WTC11 (cell line): ENCODE data around the gene NCKAP5. TPM values are rescaled to one million over a fixed set of nuclear protein-coding genes. Genes with fewer than 3 reads are reported as not detected.

Experiments used
- ATAC-seq: fragments of 200-7000 bp; cut with Tn5 transposase; 2 replicates; pipeline ENCODE4 v1.10.0; 2021; ENCODE audit warnings: mild to moderate bottlenecking, moderate library complexity
- CTCF ChIA-PET: fragments of 300-600 bp; sonication (Branson Sonifier 250); formaldehyde crosslinking; loops from one replicate; lab custom pipeline; 2021; ENCODE audit warnings: antibody characterized with exemption; lab: Charles Lee
- POLR2A ChIA-PET: fragments of 350-600 bp; sonication (Branson Sonifier 250); formaldehyde crosslinking; loops from one replicate; lab custom pipeline; 2021; ENCODE audit warnings: antibody characterized with exemption; lab: Charles Lee
- DNase-seq: peaks from one replicate; pipeline ENCODE4 v3.0.0; 2021; ENCODE audit warnings: low spot score
- H3K27ac Mint-ChIP-seq: 2 replicates; pipeline ENCODE4 v1.8.0; 2021; ENCODE audit warnings: mixed read lengths
- H3K27me3 Mint-ChIP-seq: 2 replicates; pipeline ENCODE4 v1.8.0; 2021; ENCODE audit warnings: low read depth, mild to moderate bottlenecking, moderate library complexity, mixed read lengths
- H3K36me3 Mint-ChIP-seq: 2 replicates; pipeline ENCODE4 v1.8.0; 2021; ENCODE audit warnings: mixed read lengths
- H3K4me1 Mint-ChIP-seq: 2 replicates; pipeline ENCODE4 v1.8.0; 2022; ENCODE audit warnings: mixed read lengths
- H3K4me3 Mint-ChIP-seq: 2 replicates; pipeline ENCODE4 v1.8.0; 2021; ENCODE audit warnings: mild to moderate bottlenecking, moderate library complexity, mixed read lengths
- H3K9me3 Mint-ChIP-seq: 2 replicates; pipeline ENCODE4 v1.8.0; 2021; ENCODE audit warnings: mixed read lengths
- ATF3 ChIP-seq: sonication (generic); formaldehyde crosslinking; conservative IDR thresholded peaks from 2 replicates; pipeline ENCODE4 v1.8.1; 2022; ENCODE audit warnings: mild to moderate bottlenecking, missing genetic modification reagents
- CBFB ChIP-seq: sonication (generic); formaldehyde crosslinking; IDR thresholded peaks from 2 replicates; pipeline ENCODE4 v1.8.1; 2022; ENCODE audit warnings: mild to moderate bottlenecking, low read depth, missing genetic modification reagents
- CDX4 ChIP-seq: fragments of 250-450 bp; sonication (Bioruptor Pico); IDR thresholded peaks from 2 replicates; pipeline ENCODE4 v1.9.0; 2021; ENCODE audit warnings: moderate library complexity, mild to moderate bottlenecking, inconsistent platforms, borderline replicate concordance
- E2F5 ChIP-seq: sonication (generic); formaldehyde crosslinking; IDR thresholded peaks from 2 replicates; pipeline ENCODE4 v1.8.1; 2022; ENCODE audit warnings: mild to moderate bottlenecking, moderate library complexity, missing genetic modification reagents
- ELF4 ChIP-seq: sonication (generic); formaldehyde crosslinking; IDR thresholded peaks from 2 replicates; pipeline ENCODE4 v1.8.1; 2022; ENCODE audit warnings: low read depth, mild to moderate bottlenecking, moderate library complexity, missing genetic modification reagents
- EMX1 ChIP-seq: fragments of 250-450 bp; sonication (Bioruptor Pico); IDR thresholded peaks from 2 replicates; pipeline ENCODE4 v1.8.0; 2021; ENCODE audit warnings: mild to moderate bottlenecking
- ERG ChIP-seq: fragments of 250-450 bp; sonication (Bioruptor Pico); IDR thresholded peaks from 2 replicates; pipeline ENCODE4 v1.8.0; 2021; ENCODE audit warnings: mild to moderate bottlenecking
- FOXP4 ChIP-seq: sonication (generic); formaldehyde crosslinking; IDR thresholded peaks from 2 replicates; pipeline ENCODE4 v1.8.0; 2022; ENCODE audit warnings: mild to moderate bottlenecking, missing genetic modification reagents
- GRHL2 ChIP-seq: fragments of 250-450 bp; sonication (Bioruptor Pico); IDR thresholded peaks from 2 replicates; pipeline ENCODE4 v1.8.0; 2022; ENCODE audit warnings: mild to moderate bottlenecking, moderate library complexity; ENCODE audit not compliant: insufficient replicate concordance, severe bottlenecking
- MYBL2 ChIP-seq: sonication (generic); formaldehyde crosslinking; IDR thresholded peaks from 2 replicates; pipeline ENCODE4 v1.8.1; 2023; ENCODE audit warnings: mild to moderate bottlenecking, moderate library complexity, missing genetic modification reagents
- NFATC4 ChIP-seq: fragments of 250-450 bp; sonication (Bioruptor Pico); IDR thresholded peaks from 2 replicates; pipeline ENCODE4 v1.9.0; 2021; ENCODE audit warnings: mild to moderate bottlenecking
- NR3C1 ChIP-seq: sonication (generic); formaldehyde crosslinking; conservative IDR thresholded peaks from 2 replicates; pipeline ENCODE4 v1.8.1; 2023; ENCODE audit warnings: low read depth, mild to moderate bottlenecking, missing genetic modification reagents
- TCF7 ChIP-seq: sonication (generic); formaldehyde crosslinking; IDR thresholded peaks from 2 replicates; pipeline ENCODE4 v1.8.0; 2022; ENCODE audit warnings: mild to moderate bottlenecking, low read depth, missing genetic modification reagents, moderate library complexity
- TEAD1 ChIP-seq: sonication (generic); formaldehyde crosslinking; IDR thresholded peaks from 2 replicates; pipeline ENCODE4 v1.8.0; 2022; ENCODE audit warnings: mild to moderate bottlenecking, missing genetic modification reagents
- ZNF121 ChIP-seq: sonication (generic); formaldehyde crosslinking; IDR thresholded peaks from 2 replicates; pipeline ENCODE4 v1.8.0; 2023; ENCODE audit warnings: missing genetic modification reagents
- ZNF138 ChIP-seq: sonication (generic); formaldehyde crosslinking; conservative IDR thresholded peaks from 2 replicates; pipeline ENCODE4 v1.8.1; 2022; ENCODE audit warnings: mild to moderate bottlenecking, moderate library complexity, missing genetic modification reagents
- ZNF219 ChIP-seq: sonication (generic); formaldehyde crosslinking; IDR thresholded peaks from 2 replicates; pipeline ENCODE4 v1.8.0; 2023; ENCODE audit warnings: missing genetic modification reagents, mild to moderate bottlenecking, borderline replicate concordance
- ZNF232 ChIP-seq: sonication (generic); formaldehyde crosslinking; IDR thresholded peaks from 2 replicates; pipeline ENCODE4 v1.8.0; 2022; ENCODE audit warnings: mild to moderate bottlenecking, missing genetic modification reagents
- ZNF396 ChIP-seq: fragments of 250-450 bp; sonication (Bioruptor Pico); IDR thresholded peaks from 2 replicates; pipeline ENCODE4 v1.8.0; 2021; ENCODE audit warnings: mild to moderate bottlenecking, moderate library complexity, borderline replicate concordance
- ZNF425 ChIP-seq: fragments of 250-450 bp; sonication (Bioruptor Pico); conservative IDR thresholded peaks from 2 replicates; pipeline ENCODE4 v1.9.0; 2021; ENCODE audit warnings: mild to moderate bottlenecking
- total RNA-seq: library from RNA; stranded (reverse); gene quantifications from 3 replicates; pipeline ENCODE4 v1.2.3, GENCODE V29; 2021

NCKAP5 gene
- total RNA-seq, 1 experiment from 2014 or later, result 0.55 TPM

GRCh38 chr2:133421516-133422324 is 146.5 kb downstream of the NCKAP5 start:
- Mint-ChIP-seq H3K4me3 (no peak overlapping the region), H3K4me1 (peaks cover 58% of the 10 kb centered on the region), H3K27me3 (no peaks in the 10 kb centered on the region; the same call in 1 of the 2 replicates), H3K9me3 (no peaks in the 10 kb centered on the region), H3K36me3 (no peaks in the 10 kb centered on the region), H3K27ac (no peak overlapping the region)
- CTCF ChIA-PET, result interaction anchor here (0.7 to 1.7 kb wide), 5 partner anchors 10 to 358 kb away, joined by 3 to 6 read pairs (median 3); no protein-coding TSS in a partner anchor
- POLR2A ChIA-PET, result no interaction called here
- DNase-seq, result no peak
- TF ChIP-seq ZNF138 (CRISPR knock-in tag) (no peak), TCF7 (no peak), EMX1 (CRISPR knock-in tag) (no peak), ATF3 (CRISPR knock-in tag) (no peak), ZNF232 (no peak), TEAD1 (CRISPR knock-in tag) (no peak), CBFB (CRISPR knock-in tag) (no peak), NFATC4 (CRISPR knock-in tag) (no peak), GRHL2 (CRISPR knock-in tag) (no peak)
- ATAC-seq, result peak; percentile 66

- Mint-ChIP-seq H3K27me3 (no peaks in the 10 kb centered on the region; the same call in 1 of the 2 replicates), H3K9me3 (no peaks in the 10 kb centered on the region)
- no peak for ATAC-seq
These were observed 147.5 kb downstream of the NCKAP5 start for GRCh38 chr2:133420788-133421187.

GRCh38 chr2:133418671-133419070 is 149.6 kb downstream of the NCKAP5 start:
- ATAC-seq, result no peak
- ChIA-PET CTCF (no interaction called here), POLR2A (no interaction called here)
- DNase-seq, result no peak
- Mint-ChIP-seq H3K9me3 (no peaks in the 10 kb centered on the region), H3K27me3 (peaks cover 3% of the 10 kb centered on the region), H3K27ac (no peak overlapping the region), H3K36me3 (no peaks in the 10 kb centered on the region), H3K4me3 (no peak overlapping the region), H3K4me1 (peaks cover 39% of the 10 kb centered on the region)
- TF ChIP-seq CDX4 (CRISPR knock-in tag) (no peak), ZNF425 (CRISPR knock-in tag) (no peak), E2F5 (CRISPR knock-in tag) (no peak), ZNF396 (CRISPR knock-in tag) (no peak)

More at GRCh38 chr2:133420788-133421187, 147.5 kb downstream of the NCKAP5 start:
- Mint-ChIP-seq H3K4me1 (peaks cover 58% of the 10 kb centered on the region), H3K27ac (no peak overlapping the region)
- POLR2A ChIA-PET, result no interaction called here
- no peak for TF ChIP-seq MYBL2 (CRISPR knock-in tag)
- no peak for TF ChIP-seq ZNF232
- no peak for TF ChIP-seq ZNF219 (CRISPR knock-in tag)
- TF ChIP-seq ZNF121, result no peak
- TF ChIP-seq ELF4 (CRISPR knock-in tag), result no peak
- no peak for TF ChIP-seq ERG (CRISPR knock-in tag)
- no peak for TF ChIP-seq TEAD1 (CRISPR knock-in tag)
- no peak for TF ChIP-seq NR3C1
- no peak for TF ChIP-seq FOXP4 (CRISPR knock-in tag)
- TF ChIP-seq, all 79 proteins: peak for 0
- Mint-ChIP-seq H3K4me3 (no peak overlapping the region), H3K36me3 (no peaks in the 10 kb centered on the region)
- DNase-seq, result no peak
- CTCF ChIA-PET, result interaction anchor here (0.7 to 1.3 kb wide), 5 partner anchors 9 to 424 kb away, joined by 3 to 6 read pairs (median 3); no protein-coding TSS in a partner anchor
